NCI-H1436 treated with DMSO at 0.1 percent for 48 hours (cell line): ENCODE data around the gene CIB2.
"Not testable (repeated sequence)": the region's sequence is repeated elsewhere in the genome, so short reads cannot be mapped to it uniquely, and the experiment has no call there.

Source experiments
- DNase-seq: peaks from one replicate; lab custom pipeline; 2025; lab: John Stamatoyannopoulos, UW

The CIB2 gene

GRCh38 chr15:78131295-78132061 lies at the start of gene CIB2:
Gene CIB2 (minus strand): TSS chr15:78131445. CDS start chr15:78131215, 230 bp downstream.
- DNase-seq, result peak; percentile 21

GRCh38 chr15:78179906-78180305 lies 48.7 kb upstream of the CIB2 start:
- DNase-seq, result no peak

GRCh38 chr15:78179286-78179840 lies 48.1 kb upstream of the CIB2 start:
- no peak for DNase-seq

- no peak for DNase-seq
Observed at GRCh38 chr15:78178064-78178463, 46.8 kb upstream of the CIB2 start.

GRCh38 chr15:78177447-78177873 lies 46.2 kb upstream of the CIB2 start:
- DNase-seq, result no peak

GRCh38 chr15:78175330-78175729 lies 44.1 kb upstream of the CIB2 start:
- DNase-seq, result no peak

GRCh38 chr15:78174401-78174800 lies 43.2 kb upstream of the CIB2 start:
- DNase-seq, result no peak

GRCh38 chr15:78171864-78172472 lies 40.7 kb upstream of the CIB2 start:
- DNase-seq, result no peak

- no peak for DNase-seq
Observed at GRCh38 chr15:78170848-78171773, 39.9 kb upstream of the CIB2 start.

- DNase-seq, result no peak
Observed at GRCh38 chr15:78168608-78169007, 37.4 kb upstream of the CIB2 start.

- no peak for DNase-seq
Observed at GRCh38 chr15:78167227-78167888, 36.1 kb upstream of the CIB2 start.

GRCh38 chr15:78164010-78164409 lies 32.8 kb upstream of the CIB2 start:
- DNase-seq, result no peak

GRCh38 chr15:78162038-78162437 lies 30.8 kb upstream of the CIB2 start:
- DNase-seq, result no peak

GRCh38 chr15:78159395-78159794 lies 28.1 kb upstream of the CIB2 start:
- no peak for DNase-seq

- DNase-seq, result no peak
Observed at GRCh38 chr15:78157203-78157602, 26.0 kb upstream of the CIB2 start.

- no peak for DNase-seq
Observed at GRCh38 chr15:78156653-78157052, 25.4 kb upstream of the CIB2 start.

GRCh38 chr15:78155355-78155939 lies 24.2 kb upstream of the CIB2 start:
- no peak for DNase-seq

GRCh38 chr15:78154955-78155354 lies 23.7 kb upstream of the CIB2 start:
- no peak for DNase-seq

- DNase-seq, result not testable (repeated sequence)
Observed at GRCh38 chr15:78151075-78151474, 19.8 kb upstream of the CIB2 start.

GRCh38 chr15:78149805-78150751 lies 18.8 kb upstream of the CIB2 start:
- DNase-seq, result no peak
